ENCODE data around the gene PRKAG1. TPM values are rescaled to one million over a fixed set of nuclear protein-coding genes. Genes with fewer than 3 reads are reported as not detected.

PRKAG1 gene
- total RNA-seq, 2 donors from 2014 or later: 27.6 to 38.1 TPM

- no peaks in the 10 kb centered on the region for H3K36me3 ChIP-seq (ENCODE audit: control insufficient read depth, insufficient read depth, low read length)
- WGBS, 2 experiments (ENCODE audit: insufficient coverage in 1 of 2, insufficient read length in 1 of 2): 4 to 7% methylated on average over 49 to 55 of the region's 55 CpGs
- peaks cover 8% of the 10 kb centered on the region for H3K4me1 ChIP-seq (ENCODE audit: control insufficient read depth, insufficient read depth, low read length)
- H3K4me3 ChIP-seq (ENCODE audit: low read length): peak overlapping the region; percentile 69
- no peak for DNase-seq
- H3K27me3 Mint-ChIP-seq (ENCODE audit: insufficient read depth): peaks cover 99% of the 10 kb centered on the region
- H3K27ac Mint-ChIP-seq: no peak overlapping the region
- H3K27me3 ChIP-seq (ENCODE audit: control insufficient read depth, insufficient read depth, low read length, poor library complexity, severe bottlenecking): peaks cover 99% of the 10 kb centered on the region
- H3K4me1 Mint-ChIP-seq: peaks cover 13% of the 10 kb centered on the region
- H3K27ac ChIP-seq (ENCODE audit: low read depth, low read length): no peak overlapping the region
- no peaks in the 10 kb centered on the region for H3K9me3 ChIP-seq (ENCODE audit: control insufficient read depth, low read length)
- TF ChIP-seq, protein P1, sequence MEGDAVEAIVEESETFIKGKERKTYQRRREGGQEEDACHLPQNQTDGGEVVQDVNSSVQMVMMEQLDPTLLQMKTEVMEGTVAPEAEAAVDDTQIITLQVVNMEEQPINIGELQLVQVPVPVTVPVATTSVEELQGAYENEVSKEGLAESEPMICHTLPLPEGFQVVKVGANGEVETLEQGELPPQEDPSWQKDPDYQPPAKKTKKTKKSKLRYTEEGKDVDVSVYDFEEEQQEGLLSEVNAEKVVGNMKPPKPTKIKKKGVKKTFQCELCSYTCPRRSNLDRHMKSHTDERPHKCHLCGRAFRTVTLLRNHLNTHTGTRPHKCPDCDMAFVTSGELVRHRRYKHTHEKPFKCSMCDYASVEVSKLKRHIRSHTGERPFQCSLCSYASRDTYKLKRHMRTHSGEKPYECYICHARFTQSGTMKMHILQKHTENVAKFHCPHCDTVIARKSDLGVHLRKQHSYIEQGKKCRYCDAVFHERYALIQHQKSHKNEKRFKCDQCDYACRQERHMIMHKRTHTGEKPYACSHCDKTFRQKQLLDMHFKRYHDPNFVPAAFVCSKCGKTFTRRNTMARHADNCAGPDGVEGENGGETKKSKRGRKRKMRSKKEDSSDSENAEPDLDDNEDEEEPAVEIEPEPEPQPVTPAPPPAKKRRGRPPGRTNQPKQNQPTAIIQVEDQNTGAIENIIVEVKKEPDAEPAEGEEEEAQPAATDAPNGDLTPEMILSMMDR (conservative IDR thresholded peaks at IDR 0.05): no peak
- no peak overlapping the region for H3K9ac ChIP-seq (ENCODE audit: extremely low read depth, low read length, poor library complexity, severe bottlenecking)
- H3K4me3 Mint-ChIP-seq: peak overlapping the region; percentile 49
- H3K36me3 Mint-ChIP-seq (ENCODE audit: low read depth): no peaks in the 10 kb centered on the region
- H3K9me3 Mint-ChIP-seq: no peaks in the 10 kb centered on the region
Observed at GRCh38 chr12:48979602-48980388, 38.8 kb downstream of the PRKAG1 start.

DNA sequence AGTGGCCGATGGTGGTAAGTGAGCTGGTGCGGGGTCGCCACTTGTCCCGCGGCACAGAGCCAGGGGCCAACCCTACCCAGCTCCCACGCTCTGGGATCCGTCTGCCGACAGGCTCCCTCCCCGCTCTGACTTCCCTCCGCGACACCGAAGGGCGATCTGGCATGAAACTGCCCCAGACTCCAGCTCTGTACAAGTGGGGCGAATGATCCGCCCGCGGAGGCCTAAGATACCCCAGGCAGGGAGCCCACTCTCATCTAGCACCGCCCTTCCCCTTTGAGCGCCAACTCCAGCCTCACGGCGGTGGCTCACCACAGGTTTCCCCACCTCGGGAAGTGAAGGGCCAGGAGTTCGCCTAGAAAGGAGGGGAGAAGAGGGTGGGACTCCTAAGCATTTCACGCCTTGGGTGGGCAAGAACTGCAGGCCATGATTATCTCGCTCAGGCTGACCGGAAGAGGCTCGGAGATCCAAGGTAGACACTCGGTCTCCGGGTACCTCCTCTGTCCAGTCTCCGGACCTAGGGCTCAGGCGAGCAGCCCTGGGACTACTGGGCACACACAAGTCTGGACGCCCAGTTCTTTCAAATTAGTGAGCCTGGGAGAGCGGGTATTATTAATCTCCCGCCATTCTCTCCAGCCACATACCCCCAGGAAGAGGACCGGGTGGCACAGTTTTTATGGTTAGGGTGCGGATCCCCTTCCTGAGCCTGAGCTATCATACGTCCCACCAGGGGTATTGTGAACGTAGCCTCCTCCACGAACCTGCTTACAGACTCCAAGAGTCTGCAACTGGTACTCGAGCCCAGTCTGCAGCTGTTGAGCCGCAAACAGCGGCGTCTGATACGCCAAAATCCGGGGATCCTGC lies 39.6 kb downstream of the PRKAG1 start:
- WGBS, 2 experiments (ENCODE audit: insufficient coverage in 1 of 2, insufficient read length in 1 of 2): 2 to 7% methylated on average over 17 to 45 of the region's 45 CpGs
- peak; percentile 77 for DNase-seq
- Histone ChIP-seq H3K9me3 (ENCODE audit: control insufficient read depth, low read length) (no peaks in the 10 kb centered on the region), H3K27ac (ENCODE audit: low read depth, low read length) (no peak overlapping the region), H3K4me1 (ENCODE audit: control insufficient read depth, insufficient read depth, low read length) (peaks cover 8% of the 10 kb centered on the region), H3K27me3 (ENCODE audit: control insufficient read depth, insufficient read depth, low read length, poor library complexity, severe bottlenecking) (peaks cover 99% of the 10 kb centered on the region), H3K9ac (ENCODE audit: extremely low read depth, low read length, poor library complexity, severe bottlenecking) (no peak overlapping the region), H3K36me3 (ENCODE audit: control insufficient read depth, insufficient read depth, low read length) (no peaks in the 10 kb centered on the region), H3K4me3 (ENCODE audit: low read length) (peak overlapping the region; percentile 69)
- no peak overlapping the region for H3K27ac Mint-ChIP-seq
- H3K36me3 Mint-ChIP-seq (ENCODE audit: low read depth): no peaks in the 10 kb centered on the region
- TF ChIP-seq, protein P1 (conservative IDR thresholded peaks at IDR 0.05): no peak
- H3K4me3 Mint-ChIP-seq: peak overlapping the region; percentile 44
- no peaks in the 10 kb centered on the region for H3K9me3 Mint-ChIP-seq
- H3K27me3 Mint-ChIP-seq (ENCODE audit: insufficient read depth): peaks cover 99% of the 10 kb centered on the region
- peaks cover 12% of the 10 kb centered on the region for H3K4me1 Mint-ChIP-seq

DNA sequence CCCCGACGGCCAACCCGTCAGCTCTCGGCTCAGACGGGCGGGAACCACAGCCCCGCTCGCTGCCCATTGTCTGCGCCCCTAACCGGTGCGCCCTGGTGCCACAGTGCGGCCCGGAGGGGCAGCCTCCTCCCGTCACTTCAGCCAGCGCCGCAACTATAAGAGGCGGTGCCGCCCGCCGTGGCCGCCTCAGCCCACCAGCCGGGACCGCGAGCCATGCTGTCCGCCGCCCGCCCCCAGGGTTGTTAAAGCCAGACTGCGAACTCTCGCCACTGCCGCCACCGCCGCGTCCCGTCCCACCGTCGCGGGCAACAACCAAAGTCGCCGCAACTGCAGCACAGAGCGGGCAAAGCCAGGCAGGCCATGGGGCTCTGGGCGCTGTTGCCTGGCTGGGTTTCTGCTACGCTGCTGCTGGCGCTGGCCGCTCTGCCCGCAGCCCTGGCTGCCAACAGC lies 40.3 kb downstream of the PRKAG1 start, which contains the start of gene WNT1:
WNT1 (plus strand) TSS at position 32 of the 450 bp plus-strand sequence; CDS start at position 361, 329 bp downstream.
- H3K9me3 ChIP-seq (ENCODE audit: control insufficient read depth, low read length): no peaks in the 10 kb centered on the region
- H3K27ac Mint-ChIP-seq: no peak within 1 kb of the TSS
- DNase-seq: no peak
- no peaks in the 10 kb centered on the region for H3K36me3 Mint-ChIP-seq (ENCODE audit: low read depth)
- TF ChIP-seq, protein P1 (conservative IDR thresholded peaks at IDR 0.05): peak; percentile 58
- H3K9me3 Mint-ChIP-seq: no peaks in the 10 kb centered on the region
- no peak within 1 kb of the TSS for H3K9ac ChIP-seq (ENCODE audit: extremely low read depth, low read length, poor library complexity, severe bottlenecking)
- H3K27me3 ChIP-seq (ENCODE audit: control insufficient read depth, insufficient read depth, low read length, poor library complexity, severe bottlenecking): peaks cover 99% of the 10 kb centered on the region
- no peaks in the 10 kb centered on the region for H3K36me3 ChIP-seq (ENCODE audit: control insufficient read depth, insufficient read depth, low read length)
- H3K4me1 Mint-ChIP-seq: peaks cover 12% of the 10 kb centered on the region
- no peak within 1 kb of the TSS for H3K27ac ChIP-seq (ENCODE audit: low read depth, low read length)
- peak within 1 kb of the TSS; percentile 69 for H3K4me3 ChIP-seq (ENCODE audit: low read length)
- 1 to 4% methylated on average over 17 to 45 of the region's 45 CpGs for WGBS, 2 experiments (ENCODE audit: insufficient coverage in 1 of 2, insufficient read length in 1 of 2)
- peak within 1 kb of the TSS; percentile 44 for H3K4me3 Mint-ChIP-seq
- H3K27me3 Mint-ChIP-seq (ENCODE audit: insufficient read depth): peaks cover 99% of the 10 kb centered on the region
- H3K4me1 ChIP-seq (ENCODE audit: control insufficient read depth, insufficient read depth, low read length): peaks cover 8% of the 10 kb centered on the region
